WTC11 (cell line): Measurements from ENCODE around the gene GNG13.

Experiments used
- AFF4 ChIP-seq: sonication (generic); formaldehyde crosslinking; IDR thresholded peaks from 2 replicates; pipeline ENCODE4 v1.8.1; 2023; ENCODE audit warnings: mild to moderate bottlenecking, missing genetic modification reagents, borderline replicate concordance
- ATF3 ChIP-seq: sonication (generic); formaldehyde crosslinking; conservative IDR thresholded peaks from 2 replicates; pipeline ENCODE4 v1.8.1; 2022; ENCODE audit warnings: mild to moderate bottlenecking, missing genetic modification reagents
- CREM ChIP-seq: sonication (generic); formaldehyde crosslinking; IDR thresholded peaks from 2 replicates; pipeline ENCODE4 v1.8.1; 2022; ENCODE audit warnings: mild to moderate bottlenecking, missing genetic modification reagents, moderate library complexity
- CTCF ChIP-seq: fragments of 200-600 bp; IDR thresholded peaks from 2 replicates; pipeline ENCODE4 v1.8.0; 2022; ENCODE audit warnings: antibody characterized with exemption
- E2F5 ChIP-seq: sonication (generic); formaldehyde crosslinking; IDR thresholded peaks from 2 replicates; pipeline ENCODE4 v1.8.1; 2022; ENCODE audit warnings: mild to moderate bottlenecking, moderate library complexity, missing genetic modification reagents
- ELF4 ChIP-seq: sonication (generic); formaldehyde crosslinking; IDR thresholded peaks from 2 replicates; pipeline ENCODE4 v1.8.1; 2022; ENCODE audit warnings: low read depth, mild to moderate bottlenecking, moderate library complexity, missing genetic modification reagents
- GABPB1 ChIP-seq: sonication (generic); formaldehyde crosslinking; IDR thresholded peaks from 2 replicates; pipeline ENCODE4 v1.8.1; 2023; ENCODE audit warnings: mild to moderate bottlenecking, missing genetic modification reagents
- KAT7 ChIP-seq: sonication (generic); formaldehyde crosslinking; IDR thresholded peaks from 2 replicates; pipeline ENCODE4 v1.8.1; 2023; ENCODE audit warnings: missing genetic modification reagents, mild to moderate bottlenecking, borderline replicate concordance
- NFE2L1 ChIP-seq: sonication (generic); formaldehyde crosslinking; IDR thresholded peaks from 2 replicates; pipeline ENCODE4 v1.8.1; 2023; ENCODE audit warnings: missing genetic modification reagents
- PREB ChIP-seq: sonication (generic); formaldehyde crosslinking; IDR thresholded peaks from 2 replicates; pipeline ENCODE4 v1.8.1; 2022; ENCODE audit warnings: mild to moderate bottlenecking, missing genetic modification reagents, moderate library complexity, borderline replicate concordance
- USF2 ChIP-seq: sonication (generic); formaldehyde crosslinking; IDR thresholded peaks from 2 replicates; pipeline ENCODE4 v1.8.1; 2023; ENCODE audit warnings: mild to moderate bottlenecking, missing genetic modification reagents, moderate library complexity
- ZBTB21 ChIP-seq: sonication (generic); formaldehyde crosslinking; IDR thresholded peaks from 2 replicates; pipeline ENCODE4 v1.8.1; 2023; ENCODE audit warnings: mild to moderate bottlenecking, missing genetic modification reagents, borderline replicate concordance

- TF ChIP-seq USF2 (CRISPR knock-in tag): no peak
- no peak for TF ChIP-seq AFF4
- no peak for TF ChIP-seq CTCF
- TF ChIP-seq PREB (CRISPR knock-in tag): no peak
- no peak for TF ChIP-seq GABPB1 (CRISPR knock-in tag)
- TF ChIP-seq NFE2L1 (CRISPR knock-in tag): no peak
- TF ChIP-seq ELF4 (CRISPR knock-in tag): no peak
- TF ChIP-seq KAT7: no peak
- TF ChIP-seq E2F5 (CRISPR knock-in tag): no peak
- TF ChIP-seq ATF3 (CRISPR knock-in tag): no peak
- no peak for TF ChIP-seq CREM
- TF ChIP-seq ZBTB21: no peak
Measured at GRCh38 chr16:759110-759910, 41.2 kb downstream of the GNG13 start.
